ENCODE measurements around the gene SEMA3A. TPM values are rescaled to one million over a fixed set of nuclear protein-coding genes. Genes with fewer than 3 reads are reported as not detected.

SEMA3A gene
- total and polyA plus RNA-seq, 4 donors: 0.13 to 0.56 (median 0.20) TPM

GRCh38 chr7:84187087-84187805 is 7.3 kb downstream of the SEMA3A start:
- Histone ChIP-seq H3K4me1 (ENCODE audit: control insufficient read depth in 4 of 4, insufficient read depth in 4 of 4, low read length in 3 of 4) (no peaks in the 10 kb centered on the region), H3K9me3 (ENCODE audit: control insufficient read depth in 4 of 4, low read length in 3 of 4) (no peaks in the 10 kb centered on the region), H3K36me3 (ENCODE audit: control insufficient read depth in 4 of 4, insufficient read depth in 3 of 4, low read depth in 1 of 4, low read length in 3 of 4) (no peaks in the 10 kb centered on the region), H3K4me3 (ENCODE audit: low read depth in 1 of 3, low read length in 3 of 3) (no peak overlapping the region), H3K27ac (ENCODE audit: low read depth in 1 of 2, low read length in 2 of 2) (no peak overlapping the region), H3K9ac (ENCODE audit: low read depth in 1 of 2, low read length in 2 of 2) (no peak overlapping the region), H3K27me3 (ENCODE audit: control insufficient read depth in 4 of 4, insufficient read depth in 4 of 4, low read length in 3 of 4) (no peaks in the 10 kb centered on the region)
- TF ChIP-seq CTCF (IDR thresholded peaks at IDR 0.05; ENCODE audit: low read depth, low read length, missing input control) (no peak), JUND (IDR thresholded peaks at IDR 0.05) (no peak), EGR1 (IDR thresholded peaks at IDR 0.05; ENCODE audit: low read depth in 2 of 2) (no peak)
- DNase-seq (ENCODE audit: low spot score): no peak

- no peak overlapping the region for H3K27ac ChIP-seq (ENCODE audit: low read depth in 1 of 2, low read length in 2 of 2)
- H3K4me1 ChIP-seq (ENCODE audit: control insufficient read depth in 4 of 4, insufficient read depth in 4 of 4, low read length in 3 of 4): no peaks in the 10 kb centered on the region
- no peaks in the 10 kb centered on the region for H3K36me3 ChIP-seq (ENCODE audit: control insufficient read depth in 4 of 4, insufficient read depth in 3 of 4, low read depth in 1 of 4, low read length in 3 of 4)
- H3K9me3 ChIP-seq (ENCODE audit: control insufficient read depth in 4 of 4, low read length in 3 of 4): no peaks in the 10 kb centered on the region
- H3K9ac ChIP-seq (ENCODE audit: low read depth in 1 of 2, low read length in 2 of 2): no peak overlapping the region
- H3K27me3 ChIP-seq (ENCODE audit: control insufficient read depth in 4 of 4, insufficient read depth in 4 of 4, low read length in 3 of 4): no peaks in the 10 kb centered on the region
- no peak for TF ChIP-seq YY1 (IDR thresholded peaks at IDR 0.05)
- TF ChIP-seq RXRA (IDR thresholded peaks at IDR 0.05): no peak
- no peak for TF ChIP-seq TAF1 (conservative IDR thresholded peaks at IDR 0.05)
- TF ChIP-seq NR2F2 (IDR thresholded peaks at IDR 0.05): no peak
- TF ChIP-seq JUND (IDR thresholded peaks at IDR 0.05): no peak
- no peak for TF ChIP-seq HNF4G (IDR thresholded peaks at IDR 0.05)
- TF ChIP-seq EGR1 (IDR thresholded peaks at IDR 0.05; ENCODE audit: low read depth in 2 of 2): no peak
- no peak for TF ChIP-seq REST (IDR thresholded peaks at IDR 0.05)
- TF ChIP-seq CTCF (IDR thresholded peaks at IDR 0.05; ENCODE audit: low read depth, low read length, missing input control): no peak
- no peak for TF ChIP-seq FOXA2 (IDR thresholded peaks at IDR 0.05)
- no peak for TF ChIP-seq RAD21 (IDR thresholded peaks at IDR 0.05)
- no peak for TF ChIP-seq ZBTB33 (IDR thresholded peaks at IDR 0.05)
- WGBS: 84% methylated on average over 1 of the region's 1 CpG
- no peak for DNase-seq (ENCODE audit: low spot score)
- no peak overlapping the region for H3K4me3 ChIP-seq (ENCODE audit: low read depth in 1 of 3, low read length in 3 of 3)
These were observed 10.8 kb downstream of the SEMA3A start for GRCh38 chr7:84183741-84184140.

Data from liver (tissue), 9 donors.